ENCODE measurements around the gene FKBP2.

The FKBP2 gene

GRCh38 chr11:64241491-64242374 is 838 bp downstream of the FKBP2 start (continued):
- TF ChIP-seq PRDM10 (tag by site-specific recombination; IDR thresholded peaks at IDR 0.05): peak; percentile 78

- Histone ChIP-seq H3K4me1 (ENCODE audit: control insufficient read depth, insufficient read depth, low read length) (no peaks in the 10 kb centered on the region), H3K9me3 (ENCODE audit: control insufficient read depth, insufficient read depth, low read depth, low read length) (no peaks in the 10 kb centered on the region), H3K4me3 (ENCODE audit: low read depth, low read length) (no peak overlapping the region), H3K36me3 (ENCODE audit: control insufficient read depth in 2 of 2, insufficient read depth in 1 of 2, low read length in 2 of 2) (peaks cover 0 to 27% of the 10 kb centered on the region in 2 experiments; a peak in 1 of 3 replicates), H3K27ac (ENCODE audit: extremely low read depth, low read depth, low read length) (no peak overlapping the region)
- POLR2A ChIA-PET: interaction anchor here (0.8 to 7.2 kb wide), 10 partner anchors 8 to 74 kb away, joined by 3 to 96 read pairs (median 4); partner anchors contain the start of genes BAD, ESRRA, PRDX5 and STIP1
- CTCF ChIA-PET: interaction anchor here (0.6 to 2.2 kb wide), 7 partner anchors 8 to 112 kb away, joined by 3 to 13 read pairs (median 5); partner anchors contain the start of genes FERMT3 and PLCB3
- no peak for TF ChIP-seq ZNF626 (tag by site-specific recombination; IDR thresholded peaks at IDR 0.05)
- TF ChIP-seq ZNF324 (tag by site-specific recombination; IDR thresholded peaks at IDR 0.05): no peak
- no peak for TF ChIP-seq ZNF335 (tag by site-specific recombination; conservative IDR thresholded peaks at IDR 0.05)
- no peak for TF ChIP-seq PRDM2 (tag by site-specific recombination; IDR thresholded peaks at IDR 0.05; ENCODE audit: borderline replicate concordance)
- TF ChIP-seq KLF8 (tag by site-specific recombination; IDR thresholded peaks at IDR 0.05): peak; percentile 28; the same call in 1 of the 2 replicates
- TF ChIP-seq SP2 (tag by site-specific recombination; IDR thresholded peaks at IDR 0.05): peak; percentile 14; the same call in 1 of the 2 replicates
- TF ChIP-seq PATZ1 (tag by site-specific recombination; IDR thresholded peaks at IDR 0.05): peak; percentile 60
- no peak for TF ChIP-seq ZNF266 (tag by site-specific recombination; IDR thresholded peaks at IDR 0.05; ENCODE audit: low read depth)
- TF ChIP-seq GLI2 (tag by site-specific recombination; IDR thresholded peaks at IDR 0.05; ENCODE audit: borderline replicate concordance, low read depth): no peak
- TF ChIP-seq KLF1 (tag by site-specific recombination; IDR thresholded peaks at IDR 0.05): 0 out of 2 replicates have a peak, but pooled peaks have one; percentile 33
- no peak for TF ChIP-seq INSM2 (tag by site-specific recombination; IDR thresholded peaks at IDR 0.05)
- TF ChIP-seq ZBTB20 (tag by site-specific recombination; IDR thresholded peaks at IDR 0.05): peak; percentile 39; the same call in 1 of the 2 replicates
- no peak for TF ChIP-seq BCL11B (tag by site-specific recombination; IDR thresholded peaks at IDR 0.05; ENCODE audit: low read depth)
- TF ChIP-seq ZNF292 (tag by site-specific recombination; IDR thresholded peaks at IDR 0.05; ENCODE audit: borderline replicate concordance, low read depth): no peak
- TF ChIP-seq ZFHX2 (tag by site-specific recombination; conservative IDR thresholded peaks at IDR 0.05): peak; percentile 74
- TF ChIP-seq ZNF692 (tag by site-specific recombination; IDR thresholded peaks at IDR 0.05): no peak
- TF ChIP-seq ZNF560 (tag by site-specific recombination; IDR thresholded peaks at IDR 0.05; ENCODE audit: borderline replicate concordance): no peak
Observed at GRCh38 chr11:64243236-64243854, 2.5 kb downstream of the FKBP2 start.
